HUES64 (cell line): ENCODE measurements around the gene FUT4. TPM values are rescaled to one million over a fixed set of nuclear protein-coding genes. Genes with fewer than 3 reads are reported as not detected.
"Not testable (repeated sequence)": the region's sequence is repeated elsewhere in the genome, so short reads cannot be mapped to it uniquely, and the experiment has no call there.

Experiments
- H3K27ac ChIP-seq: 2 replicates; pipeline ENCODE4 v1.7.0; 2013; ENCODE audit warnings: low read depth, low read length, inconsistent platforms
- H3K27me3 ChIP-seq: 2 replicates; pipeline ENCODE4 v1.6.1; 2013; ENCODE audit warnings: mild to moderate bottlenecking, low read length; ENCODE audit not compliant: insufficient read depth
- H3K36me3 ChIP-seq: 2 replicates; pipeline ENCODE4 v1.6.1; 2013; ENCODE audit warnings: mild to moderate bottlenecking, low read length; ENCODE audit not compliant: insufficient read depth
- H3K4me1 ChIP-seq: 2 replicates; pipeline ENCODE4 v1.6.1; 2013; ENCODE audit warnings: mild to moderate bottlenecking, low read length, moderate library complexity; ENCODE audit not compliant: insufficient read depth
- H3K4me3 ChIP-seq: 2 replicates; pipeline ENCODE4 v1.5.1; 2013; ENCODE audit warnings: mild to moderate bottlenecking, low read length, moderate library complexity
- H3K9ac ChIP-seq: 2 replicates; pipeline ENCODE4 v1.6.1; 2013; ENCODE audit warnings: mild to moderate bottlenecking, low read depth, low read length
- H3K9me3 ChIP-seq: 2 replicates; pipeline ENCODE4 v1.6.1; 2013; ENCODE audit warnings: low read depth, low read length; ENCODE audit not compliant: insufficient read depth
- WGBS: fragments of 150-250, 120-280 bp; methylation state at CpG from one replicate; pipeline ENCODE4 v1.1.7; 2013; ENCODE audit warnings: missing lambda C conversion rate; 5-methylcytosine and 5-hydroxymethylcytosine counted together
- polyA plus RNA-seq, 2 experiments: library from polyadenylated mRNA; stranded (reverse); fragments of 50-300 nt; gene quantifications; one replicate each; pipeline ENCODE4 v1.2.3, GENCODE V29; 2013

Gene FUT4, protein sequence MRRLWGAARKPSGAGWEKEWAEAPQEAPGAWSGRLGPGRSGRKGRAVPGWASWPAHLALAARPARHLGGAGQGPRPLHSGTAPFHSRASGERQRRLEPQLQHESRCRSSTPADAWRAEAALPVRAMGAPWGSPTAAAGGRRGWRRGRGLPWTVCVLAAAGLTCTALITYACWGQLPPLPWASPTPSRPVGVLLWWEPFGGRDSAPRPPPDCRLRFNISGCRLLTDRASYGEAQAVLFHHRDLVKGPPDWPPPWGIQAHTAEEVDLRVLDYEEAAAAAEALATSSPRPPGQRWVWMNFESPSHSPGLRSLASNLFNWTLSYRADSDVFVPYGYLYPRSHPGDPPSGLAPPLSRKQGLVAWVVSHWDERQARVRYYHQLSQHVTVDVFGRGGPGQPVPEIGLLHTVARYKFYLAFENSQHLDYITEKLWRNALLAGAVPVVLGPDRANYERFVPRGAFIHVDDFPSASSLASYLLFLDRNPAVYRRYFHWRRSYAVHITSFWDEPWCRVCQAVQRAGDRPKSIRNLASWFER
- polyA plus RNA-seq (2013, experiment 1 of 2) = 2.1 TPM
- 2.2 TPM for polyA plus RNA-seq (2013, experiment 2 of 2)

DNA sequence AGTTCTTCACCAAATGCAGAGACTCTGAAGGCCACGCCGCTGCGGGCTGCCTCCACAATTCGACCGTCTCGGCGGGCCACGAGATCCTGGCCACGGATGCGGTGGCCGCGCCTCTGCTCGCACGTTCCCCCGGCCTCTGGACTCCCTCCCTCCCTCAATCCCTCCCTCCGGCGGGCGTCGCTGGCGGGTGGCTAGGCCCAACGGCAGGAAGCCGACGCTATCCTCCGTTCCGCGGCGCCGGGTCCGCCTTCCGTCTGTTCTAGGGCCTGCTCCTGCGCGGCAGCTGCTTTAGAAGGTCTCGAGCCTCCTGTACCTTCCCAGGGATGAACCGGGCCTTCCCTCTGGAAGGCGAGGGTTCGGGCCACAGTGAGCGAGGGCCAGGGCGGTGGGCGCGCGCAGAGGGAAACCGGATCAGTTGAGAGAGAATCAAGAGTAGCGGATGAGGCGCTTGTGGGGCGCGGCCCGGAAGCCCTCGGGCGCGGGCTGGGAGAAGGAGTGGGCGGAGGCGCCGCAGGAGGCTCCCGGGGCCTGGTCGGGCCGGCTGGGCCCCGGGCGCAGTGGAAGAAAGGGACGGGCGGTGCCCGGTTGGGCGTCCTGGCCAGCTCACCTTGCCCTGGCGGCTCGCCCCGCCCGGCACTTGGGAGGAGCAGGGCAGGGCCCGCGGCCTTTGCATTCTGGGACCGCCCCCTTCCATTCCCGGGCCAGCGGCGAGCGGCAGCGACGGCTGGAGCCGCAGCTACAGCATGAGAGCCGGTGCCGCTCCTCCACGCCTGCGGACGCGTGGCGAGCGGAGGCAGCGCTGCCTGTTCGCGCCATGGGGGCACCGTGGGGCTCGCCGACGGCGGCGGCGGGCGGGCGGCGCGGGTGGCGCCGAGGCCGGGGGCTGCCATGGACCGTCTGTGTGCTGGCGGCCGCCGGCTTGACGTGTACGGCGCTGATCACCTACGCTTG lies at the start of gene FUT4:
Gene FUT4, plus strand, starts transcription at position 227 of the 951 bp plus-strand sequence. Its CDS starts 213 bp downstream, at position 440.
- Histone ChIP-seq H3K4me1 (peaks cover 13% of the 10 kb centered on the region), H3K27me3 (peaks cover 50% of the 10 kb centered on the region)
- WGBS = under 1% methylated on average over 109 of the region's 109 CpGs

DNA sequence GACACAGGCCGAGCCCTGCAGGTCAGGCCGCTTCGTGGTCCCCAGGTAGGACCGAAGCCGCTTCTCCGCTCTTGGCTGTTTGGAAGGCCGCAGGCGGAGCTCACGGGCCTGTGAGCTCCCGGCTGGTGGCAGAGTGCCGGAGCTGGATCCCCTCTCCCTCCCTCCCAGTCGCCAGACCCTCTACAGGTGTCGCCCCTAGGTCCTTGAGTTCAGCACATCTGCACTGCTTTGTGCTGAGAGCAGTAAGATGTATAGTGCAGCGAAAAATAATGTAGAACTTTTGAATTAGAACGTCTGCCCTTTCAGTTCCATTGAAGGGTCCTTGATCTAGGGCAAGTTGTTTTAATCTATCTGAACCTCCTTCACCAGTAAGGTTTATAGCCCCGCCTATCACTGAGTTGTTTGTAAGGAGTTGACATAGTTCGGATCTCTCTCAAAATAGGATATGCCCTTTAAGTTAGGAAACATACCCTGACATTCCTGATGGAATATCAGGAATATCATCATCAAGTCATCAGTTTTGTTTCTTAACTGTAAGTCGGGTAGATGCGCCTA lies 49.5 kb upstream of the FUT4 start:
- Histone ChIP-seq H3K9me3 (no peaks in the 10 kb centered on the region), H3K27ac (peak overlapping the region; percentile 99; the same call in 1 of the 2 replicates), H3K4me1 (0 out of 2 replicates have a peak, but pooled peaks cover 11% of the 10 kb centered on the region), H3K27me3 (no peaks in the 10 kb centered on the region), H3K9ac (peak overlapping the region; percentile 98), H3K36me3 (peaks cover 47% of the 10 kb centered on the region), H3K4me3 (peak overlapping the region; percentile 82)
- 2% methylated on average over 16 of the region's 19 CpGs for WGBS

More for the DNA sequence above, at the start of gene FUT4:
- H3K36me3 ChIP-seq = no peaks in the 10 kb centered on the region
- H3K9me3 ChIP-seq = no peaks in the 10 kb centered on the region
- peak within 1 kb of the TSS; percentile 64 for H3K4me3 ChIP-seq
- peak within 1 kb of the TSS; percentile 83 for H3K9ac ChIP-seq
- H3K27ac ChIP-seq = peak within 1 kb of the TSS; percentile 84

DNA sequence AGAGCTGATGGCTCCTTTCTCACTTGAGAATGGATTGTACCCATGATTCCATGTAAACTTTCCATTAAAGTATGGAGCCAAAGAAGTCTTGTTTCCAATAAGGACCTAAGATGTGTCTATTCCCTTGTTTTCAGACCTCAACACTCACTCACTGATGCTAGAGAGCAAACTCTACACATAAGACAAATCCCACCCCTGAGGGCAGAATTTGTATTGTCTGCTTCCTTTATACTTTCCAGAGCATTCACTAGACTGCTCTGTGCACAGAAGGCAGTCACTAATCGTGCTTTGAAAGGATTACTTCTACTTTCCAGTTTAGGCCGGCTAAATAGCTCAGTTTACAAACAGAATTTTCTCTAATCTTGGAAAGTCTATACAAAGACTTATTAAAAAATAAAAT lies 43.5 kb upstream of the FUT4 start:
- no peak overlapping the region for H3K4me3 ChIP-seq
- H3K27me3 ChIP-seq = no peaks in the 10 kb centered on the region
- H3K27ac ChIP-seq = no peak overlapping the region
- WGBS = 93% methylated on average over 2 of the region's 2 CpGs
- no peaks in the 10 kb centered on the region for H3K9me3 ChIP-seq
- no peaks in the 10 kb centered on the region for H3K4me1 ChIP-seq
- H3K36me3 ChIP-seq = peaks cover 31% of the 10 kb centered on the region
- no peak overlapping the region for H3K9ac ChIP-seq

DNA sequence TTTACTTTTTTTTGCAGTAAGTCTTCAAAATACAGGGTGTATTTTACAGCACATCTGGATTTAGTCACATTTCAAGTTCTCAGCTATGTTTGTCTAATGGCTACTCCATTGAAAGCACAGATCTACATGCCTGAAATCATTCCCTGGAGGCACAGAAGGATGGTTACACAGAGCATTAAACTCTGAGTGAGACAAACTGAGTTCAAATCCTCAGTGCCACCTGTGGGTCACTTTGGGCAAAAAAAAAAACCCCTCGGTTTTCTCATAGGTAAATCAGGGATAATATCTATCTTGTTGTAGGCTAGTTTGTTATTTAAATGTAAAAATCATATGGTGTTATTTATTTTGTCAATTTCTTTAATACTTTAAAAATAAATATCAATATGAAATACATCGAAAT lies 42.2 kb upstream of the FUT4 start:
- Histone ChIP-seq H3K27me3 (no peaks in the 10 kb centered on the region), H3K9ac (no peak overlapping the region), H3K9me3 (no peaks in the 10 kb centered on the region), H3K4me1 (no peaks in the 10 kb centered on the region), H3K27ac (no peak overlapping the region), H3K4me3 (no peak overlapping the region), H3K36me3 (peaks cover 31% of the 10 kb centered on the region)
- WGBS = 70% methylated on average over 1 of the region's 2 CpGs

DNA sequence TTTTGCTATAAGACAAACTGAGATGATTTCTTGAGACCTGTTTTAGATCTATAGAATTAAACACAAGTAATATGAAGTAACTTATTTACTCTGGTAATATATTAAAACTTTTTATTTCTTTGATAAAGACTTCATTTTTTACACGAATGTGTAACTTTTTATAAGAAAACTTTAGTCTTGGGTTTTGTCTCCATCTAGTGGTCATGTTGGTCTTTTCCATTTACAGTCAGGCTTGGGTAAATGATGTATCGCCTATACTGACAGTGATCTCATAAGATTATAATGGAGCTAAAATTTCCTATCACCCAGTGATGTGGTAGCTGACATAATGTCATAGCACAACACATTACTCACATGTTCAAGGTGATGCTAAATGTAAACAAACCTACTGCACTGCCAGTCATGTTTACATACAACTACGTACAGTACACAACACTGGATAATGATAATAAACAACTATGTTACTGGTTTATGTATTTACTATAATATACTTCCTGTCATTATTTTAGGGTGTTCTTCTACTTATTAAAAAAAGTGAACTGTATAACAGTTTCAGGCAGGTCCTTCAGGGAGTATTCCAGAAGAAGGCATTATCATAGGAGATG lies 38.9 kb upstream of the FUT4 start:
- Histone ChIP-seq H3K4me3 (no peak overlapping the region), H3K4me1 (no peaks in the 10 kb centered on the region), H3K9ac (no peak overlapping the region), H3K9me3 (no peaks in the 10 kb centered on the region), H3K27ac (no peak overlapping the region), H3K27me3 (no peaks in the 10 kb centered on the region), H3K36me3 (no peaks in the 10 kb centered on the region)
- no CpG with 5 or more reads among the region's 3 CpGs for WGBS

GRCh38 chr11:94506513-94506912 lies 37.2 kb upstream of the FUT4 start:
- not testable (repeated sequence) for H3K9me3 ChIP-seq, H3K27ac ChIP-seq, H3K36me3 ChIP-seq, H3K4me1 ChIP-seq, H3K27me3 ChIP-seq, H3K4me3 ChIP-seq, H3K9ac ChIP-seq
- 90% methylated on average over 4 of the region's 5 CpGs for WGBS

DNA sequence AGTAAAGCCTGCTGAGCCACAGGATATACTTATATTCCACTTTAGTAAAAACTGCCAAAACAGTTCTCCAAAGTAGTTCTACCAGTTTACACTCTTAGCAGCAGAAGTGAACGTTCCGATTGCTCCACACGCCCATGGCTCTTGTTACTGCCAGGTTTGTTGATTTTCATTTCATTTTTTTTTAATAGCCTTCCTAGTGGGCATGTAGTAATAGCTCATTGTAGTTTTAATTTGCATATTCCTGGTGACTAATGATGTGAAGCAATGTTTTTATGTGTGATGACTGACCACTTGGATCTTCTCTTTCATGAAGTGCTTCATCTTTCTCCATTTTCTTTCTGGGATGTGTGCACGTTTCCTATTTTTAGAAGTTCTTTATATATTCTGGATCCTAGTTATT lies 36.2 kb upstream of the FUT4 start:
- Histone ChIP-seq H3K9me3 (no peaks in the 10 kb centered on the region), H3K27ac (no peak overlapping the region), H3K4me3 (no peak overlapping the region), H3K27me3 (peaks cover 17% of the 10 kb centered on the region), H3K4me1 (peaks cover 4% of the 10 kb centered on the region; the same call in 1 of the 2 replicates), H3K9ac (no peak overlapping the region), H3K36me3 (no peaks in the 10 kb centered on the region)
- 84% methylated on average over 4 of the region's 4 CpGs for WGBS

GRCh38 chr11:94511932-94512781 lies 31.6 kb upstream of the FUT4 start, which contains the start of gene C11orf97:
C11orf97 (plus strand) TSS chr11:94512461; CDS start chr11:94512529, 68 bp downstream.
- no peak within 1 kb of the TSS for H3K9ac ChIP-seq
- no peaks in the 10 kb centered on the region for H3K9me3 ChIP-seq
- H3K27me3 ChIP-seq = peaks cover 50% of the 10 kb centered on the region
- H3K4me3 ChIP-seq = peak within 1 kb of the TSS; percentile 55
- peaks cover 4% of the 10 kb centered on the region; the same call in 1 of the 2 replicates for H3K4me1 ChIP-seq
- no peak within 1 kb of the TSS for H3K27ac ChIP-seq
- 17% methylated on average over 53 of the region's 53 CpGs for WGBS
- H3K36me3 ChIP-seq = no peaks in the 10 kb centered on the region

DNA sequence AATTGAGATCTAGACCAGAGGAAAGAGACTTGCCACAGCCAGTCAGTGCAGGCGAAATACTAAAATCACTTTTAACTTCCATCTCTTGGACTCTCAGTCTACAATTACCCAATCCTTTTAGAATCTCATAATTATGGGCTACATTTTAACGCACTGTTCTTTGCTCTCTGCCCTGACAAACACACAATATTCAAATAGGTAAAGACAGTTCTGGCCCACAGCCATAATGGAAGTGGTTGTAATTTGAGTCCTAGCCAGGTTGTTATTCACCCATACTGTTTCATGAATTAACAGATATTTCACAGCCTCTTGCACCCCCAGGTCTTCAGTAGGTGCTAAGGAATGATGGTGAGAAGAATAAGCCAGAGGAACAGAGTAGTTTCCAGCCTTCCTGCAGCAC lies 30.6 kb upstream of the FUT4 start:
- Histone ChIP-seq H3K27me3 (peaks cover 50% of the 10 kb centered on the region), H3K36me3 (no peaks in the 10 kb centered on the region), H3K9me3 (no peaks in the 10 kb centered on the region), H3K9ac (no peak overlapping the region), H3K4me1 (peaks cover 4% of the 10 kb centered on the region; the same call in 1 of the 2 replicates), H3K27ac (no peak overlapping the region), H3K4me3 (no peak overlapping the region)
- 96% methylated on average over 2 of the region's 2 CpGs for WGBS

DNA sequence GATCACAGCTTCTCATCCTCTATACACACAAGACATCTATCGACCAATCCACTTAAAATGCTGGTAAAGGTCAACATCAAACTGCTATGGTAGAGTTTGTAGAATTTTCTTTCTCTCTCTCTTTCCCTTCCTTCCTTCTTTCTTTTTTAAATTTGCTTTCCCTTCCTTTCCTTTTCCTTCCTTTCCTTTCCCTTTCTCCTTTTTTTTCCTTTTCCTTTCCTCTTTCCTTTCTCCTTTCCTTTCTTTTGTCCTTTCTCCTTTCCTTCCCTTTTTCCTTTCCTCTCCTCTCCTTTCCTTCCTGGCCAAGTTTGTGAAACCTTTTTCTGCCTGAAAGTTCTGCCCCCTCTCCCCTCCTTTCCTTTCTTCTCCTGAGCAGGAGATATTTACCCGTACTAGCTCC lies 28.3 kb upstream of the FUT4 start:
- Histone ChIP-seq H3K9ac (no peak overlapping the region), H3K9me3 (no peaks in the 10 kb centered on the region), H3K36me3 (no peaks in the 10 kb centered on the region), H3K27me3 (peaks cover 50% of the 10 kb centered on the region), H3K4me1 (peaks cover 4% of the 10 kb centered on the region; the same call in 1 of the 2 replicates), H3K4me3 (no peak overlapping the region), H3K27ac (no peak overlapping the region)
- WGBS = 81% methylated on average over 1 of the region's 2 CpGs
